Dendritic cell treated with granulocyte-macrophage colony-stimulating factor and Interleukin-4, amounts not matched to agents 40 ng/mL and 50 ng/mL, for 4 days (primary cell): Measurements from ENCODE around the gene NCOR1.

Experiments
- H3K27ac Mint-ChIP-seq: one replicate; pipeline ENCODE4 v1.8.0; 2022; ENCODE audit warnings: mild to moderate bottlenecking, mixed read lengths
- H3K27me3 Mint-ChIP-seq: one replicate; pipeline ENCODE4 v1.8.0; 2022; ENCODE audit warnings: mild to moderate bottlenecking, mixed read lengths
- H3K36me3 Mint-ChIP-seq: one replicate; pipeline ENCODE4 v1.8.0; 2022; ENCODE audit warnings: low read depth, mixed read lengths
- H3K4me1 Mint-ChIP-seq: one replicate; pipeline ENCODE4 v1.8.0; 2022; ENCODE audit warnings: low read depth, mixed read lengths
- H3K4me3 Mint-ChIP-seq: one replicate; pipeline ENCODE4 v1.8.0; 2022; ENCODE audit warnings: mild to moderate bottlenecking, moderate library complexity, mixed read lengths
- H3K9me3 Mint-ChIP-seq: one replicate; pipeline ENCODE4 v1.8.0; 2022; ENCODE audit warnings: mixed read lengths
- intact Hi-C: fragments of 100-400 bp; cut with micrococcal nuclease; formaldehyde crosslinking; loops from one replicate; pipeline ENCODE4 v1.15.0; 2022

The NCOR1 gene

DNA sequence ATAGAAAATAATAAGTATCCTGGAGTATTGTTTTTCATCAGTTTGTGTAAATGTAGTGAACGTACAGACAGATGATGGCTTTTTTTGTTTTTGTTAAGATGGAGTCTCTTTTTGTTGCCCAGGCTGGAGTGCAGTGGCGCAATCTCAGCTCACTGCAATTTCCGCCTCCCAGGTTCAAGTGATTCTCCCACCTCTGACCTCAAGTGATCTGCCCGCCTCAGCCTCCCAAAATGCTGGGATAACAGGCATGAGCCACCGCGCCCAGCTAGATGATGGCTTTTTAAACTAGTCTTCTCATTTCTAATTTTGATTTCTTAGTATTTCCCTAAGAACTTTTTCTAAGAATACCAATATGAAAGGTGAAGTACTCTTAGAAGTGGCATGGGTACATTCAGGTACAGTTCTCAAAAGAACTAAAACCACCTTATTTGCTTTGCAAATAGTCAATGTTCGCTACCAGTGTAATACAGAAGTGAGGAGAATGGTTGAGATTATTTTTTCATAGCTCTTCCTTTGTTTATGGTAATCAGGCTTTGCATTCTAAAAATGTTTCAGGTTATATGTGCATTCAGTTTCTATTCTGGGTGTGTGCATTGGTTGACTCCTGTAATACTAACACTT is 181.5 kb downstream of the NCOR1 start:
- H3K9me3 Mint-ChIP-seq, result no peaks in the 10 kb centered on the region
- H3K4me3 Mint-ChIP-seq, result no peak overlapping the region
- peaks cover 21% of the 10 kb centered on the region for H3K4me1 Mint-ChIP-seq
- H3K36me3 Mint-ChIP-seq, result peaks cover 82% of the 10 kb centered on the region
- intact Hi-C loops, result no loop called here
- no peaks in the 10 kb centered on the region for H3K27me3 Mint-ChIP-seq
- H3K27ac Mint-ChIP-seq, result no peak overlapping the region

DNA sequence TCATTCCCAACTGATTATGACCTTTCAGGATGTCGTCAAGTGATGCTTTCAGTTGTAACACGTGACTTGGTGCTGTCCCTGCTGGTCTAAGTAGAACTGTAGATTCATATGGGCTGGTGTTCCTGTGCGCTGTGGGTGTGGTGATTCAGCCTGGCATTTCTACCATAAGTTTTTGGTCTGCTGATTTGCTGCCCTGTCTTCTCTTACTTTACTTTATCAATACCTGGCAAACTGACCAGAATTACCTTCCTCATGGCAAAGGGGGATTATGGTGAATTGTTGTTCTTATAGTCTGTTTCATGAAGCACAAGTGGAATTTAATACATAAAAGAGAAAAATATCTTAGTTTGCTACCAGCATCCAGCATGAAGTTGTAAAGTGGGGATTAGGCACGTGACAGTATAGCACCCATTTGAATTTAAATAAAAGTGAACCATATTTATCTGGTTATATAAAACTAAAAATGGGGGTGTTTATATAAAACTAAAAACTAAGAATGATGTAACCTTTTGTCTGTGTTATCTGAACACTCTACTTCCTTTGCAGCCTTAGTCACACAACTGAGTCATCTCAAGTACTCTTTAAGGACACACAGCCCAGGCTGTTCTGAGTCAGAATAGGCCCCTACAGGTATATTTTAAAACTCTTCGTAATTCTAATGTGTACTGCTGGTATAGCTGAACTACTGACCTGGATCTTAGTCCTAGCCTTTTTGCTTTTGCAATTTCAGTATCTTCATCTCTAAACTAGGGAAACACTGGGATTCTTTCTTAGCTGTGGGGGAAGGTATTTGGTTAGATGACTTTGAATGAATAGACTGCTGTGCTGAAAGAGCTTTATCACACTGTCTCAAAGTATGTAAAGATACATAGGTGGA is 187.4 kb downstream of the NCOR1 start:
- intact Hi-C loops, result no loop called here
- H3K9me3 Mint-ChIP-seq, result no peaks in the 10 kb centered on the region
- H3K4me1 Mint-ChIP-seq, result no peaks in the 10 kb centered on the region
- H3K27me3 Mint-ChIP-seq, result no peaks in the 10 kb centered on the region
- H3K4me3 Mint-ChIP-seq, result no peak overlapping the region
- peaks cover 90% of the 10 kb centered on the region for H3K36me3 Mint-ChIP-seq
- H3K27ac Mint-ChIP-seq, result no peak overlapping the region

DNA sequence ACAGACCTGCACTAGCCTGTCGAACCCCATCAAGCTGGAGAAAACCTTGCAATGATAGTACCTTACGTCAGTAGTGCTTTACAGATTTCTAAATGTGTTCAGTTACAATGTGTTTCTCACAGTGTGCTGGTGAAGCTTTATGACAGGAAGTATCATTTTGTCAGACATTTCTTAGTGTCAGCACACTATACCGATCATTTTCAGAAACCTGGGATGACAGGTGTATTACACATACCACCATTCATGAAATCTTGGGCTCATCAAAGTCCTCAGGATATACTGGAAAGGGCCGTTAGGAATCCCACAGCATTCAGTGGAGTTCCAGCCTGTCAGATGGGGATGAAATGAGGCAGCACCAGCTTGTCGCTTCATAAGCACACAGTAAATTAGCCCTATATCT is 188.4 kb downstream of the NCOR1 start:
- peaks cover 85% of the 10 kb centered on the region for H3K36me3 Mint-ChIP-seq
- no peaks in the 10 kb centered on the region for H3K4me1 Mint-ChIP-seq
- no peak overlapping the region for H3K4me3 Mint-ChIP-seq

DNA sequence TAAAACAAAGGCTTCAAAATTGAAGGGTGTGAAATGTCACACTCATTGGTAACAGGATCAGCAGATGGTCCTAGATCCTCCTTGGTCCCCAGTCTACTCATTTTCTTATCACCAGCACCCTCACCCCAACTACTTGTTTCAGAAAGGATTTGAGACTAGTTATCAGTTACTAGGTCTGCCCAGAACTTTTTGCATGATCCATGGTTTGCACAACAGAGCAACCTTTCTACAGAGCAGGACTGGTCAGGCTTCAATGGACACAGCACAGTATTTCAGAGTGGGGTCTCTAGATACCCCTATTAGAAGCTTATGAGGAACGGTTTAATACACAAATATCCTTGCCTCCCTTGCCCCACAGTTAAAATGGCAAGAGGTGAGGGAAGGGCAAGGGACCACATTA is 190.1 kb downstream of the NCOR1 start:
- no peak overlapping the region for H3K27ac Mint-ChIP-seq
- no peaks in the 10 kb centered on the region for H3K27me3 Mint-ChIP-seq
- no peak overlapping the region for H3K4me3 Mint-ChIP-seq
- intact Hi-C loops, result no loop called here
- H3K9me3 Mint-ChIP-seq, result no peaks in the 10 kb centered on the region
- peaks cover 92% of the 10 kb centered on the region for H3K36me3 Mint-ChIP-seq
- H3K4me1 Mint-ChIP-seq, result no peaks in the 10 kb centered on the region

More for the DNA sequence above, 188.4 kb downstream of the NCOR1 start:
- intact Hi-C loops, result no loop called here
- no peaks in the 10 kb centered on the region for H3K9me3 Mint-ChIP-seq
- no peak overlapping the region for H3K27ac Mint-ChIP-seq
- no peaks in the 10 kb centered on the region for H3K27me3 Mint-ChIP-seq

DNA sequence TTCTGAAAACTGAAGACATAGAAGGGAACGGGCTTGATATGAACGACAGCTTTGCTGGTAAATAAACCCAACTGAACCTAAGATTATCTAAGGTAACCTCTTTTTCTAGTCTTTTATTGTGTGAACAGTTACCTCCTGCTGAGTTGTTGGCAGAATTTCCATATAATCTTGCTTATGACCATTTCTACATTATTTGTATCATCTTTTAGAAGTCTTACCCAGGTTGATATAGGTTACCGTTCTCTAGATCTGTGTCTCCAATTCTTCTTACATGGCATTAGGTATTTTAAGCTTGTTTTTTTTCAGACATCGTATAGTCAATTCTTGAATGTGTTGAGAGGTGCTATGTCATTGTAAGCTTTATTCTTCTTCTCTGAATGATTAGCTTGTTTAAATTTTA is 191.5 kb downstream of the NCOR1 start:
- Mint-ChIP-seq H3K36me3 (peaks cover 86% of the 10 kb centered on the region), H3K27me3 (no peaks in the 10 kb centered on the region), H3K9me3 (no peaks in the 10 kb centered on the region), H3K4me1 (no peaks in the 10 kb centered on the region), H3K4me3 (no peak overlapping the region), H3K27ac (no peak overlapping the region)
- intact Hi-C loops, result no loop called here

DNA sequence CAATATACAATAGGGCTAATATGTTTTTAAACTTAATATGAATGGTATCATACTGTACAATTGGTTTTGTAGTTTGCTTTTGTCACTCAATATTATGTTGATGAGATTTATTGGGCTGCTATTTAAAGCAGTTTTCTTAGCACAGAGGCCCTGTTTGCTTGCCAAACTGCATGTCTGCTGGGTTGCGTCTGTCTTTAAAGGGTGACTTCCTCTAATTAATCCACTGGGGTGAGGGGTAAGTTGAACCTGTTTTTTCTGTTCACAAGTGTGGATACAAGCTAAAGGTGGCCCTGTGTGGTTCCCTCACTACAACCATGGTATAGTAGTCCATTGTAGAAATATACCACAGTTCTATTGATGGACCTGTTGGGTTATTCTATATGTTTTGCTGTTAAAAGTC is 196.0 kb downstream of the NCOR1 start:
- Mint-ChIP-seq H3K4me1 (no peaks in the 10 kb centered on the region), H3K4me3 (no peak overlapping the region), H3K27ac (no peak overlapping the region), H3K9me3 (no peaks in the 10 kb centered on the region), H3K36me3 (peaks cover 82% of the 10 kb centered on the region), H3K27me3 (no peaks in the 10 kb centered on the region)
- intact Hi-C loops, result no loop called here

DNA sequence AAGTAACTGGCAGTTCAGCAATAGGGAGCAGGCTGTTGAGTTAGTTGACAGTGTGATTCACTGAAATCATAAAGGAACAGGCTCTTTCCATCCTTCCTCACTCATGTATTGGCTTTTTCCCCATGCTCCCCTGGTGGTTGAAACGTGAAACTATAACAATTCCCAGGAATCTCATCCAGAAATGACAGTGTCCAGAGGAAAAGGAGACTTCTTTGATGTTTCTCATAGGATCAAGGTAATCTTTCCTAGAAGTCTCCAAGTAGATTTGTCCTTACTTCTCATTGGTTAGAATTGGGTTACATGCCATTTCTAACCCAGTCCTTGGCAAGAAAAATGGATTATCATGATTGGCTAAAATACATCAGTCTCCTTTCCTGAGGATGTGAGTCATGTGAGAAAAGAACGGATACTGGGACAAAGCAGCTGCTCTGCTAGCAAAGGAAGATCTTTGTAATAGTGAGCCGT is 201.4 kb downstream of the NCOR1 start:
- intact Hi-C loops, result no loop called here
- Mint-ChIP-seq H3K4me1 (no peaks in the 10 kb centered on the region), H3K27ac (no peak overlapping the region), H3K9me3 (no peaks in the 10 kb centered on the region), H3K4me3 (no peak overlapping the region), H3K27me3 (no peaks in the 10 kb centered on the region), H3K36me3 (peaks cover 83% of the 10 kb centered on the region)

DNA sequence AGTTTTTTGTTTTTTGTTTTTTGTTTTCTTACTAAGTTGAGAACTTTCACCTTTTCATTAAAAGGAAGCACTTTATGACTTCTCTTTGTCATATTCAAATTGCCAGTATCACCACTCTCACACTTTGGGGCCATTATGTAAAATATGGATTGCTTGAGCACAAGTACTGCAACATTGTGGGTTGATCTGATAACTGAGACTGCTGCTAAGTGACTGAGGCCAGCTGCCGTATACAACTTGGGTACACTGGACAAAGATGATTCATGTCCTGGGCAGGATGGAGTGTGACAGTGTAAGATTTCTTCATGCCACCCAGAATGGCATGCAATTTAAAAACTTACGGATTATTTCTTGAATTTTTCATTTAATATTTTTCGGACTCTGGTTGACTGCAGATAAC is 207.9 kb downstream of the NCOR1 start:
- H3K4me1 Mint-ChIP-seq, result no peaks in the 10 kb centered on the region
- intact Hi-C loops, result no loop called here
- H3K27me3 Mint-ChIP-seq, result no peaks in the 10 kb centered on the region
- no peak overlapping the region for H3K27ac Mint-ChIP-seq
- H3K36me3 Mint-ChIP-seq, result peaks cover 92% of the 10 kb centered on the region
- no peaks in the 10 kb centered on the region for H3K9me3 Mint-ChIP-seq
- H3K4me3 Mint-ChIP-seq, result no peak overlapping the region

DNA sequence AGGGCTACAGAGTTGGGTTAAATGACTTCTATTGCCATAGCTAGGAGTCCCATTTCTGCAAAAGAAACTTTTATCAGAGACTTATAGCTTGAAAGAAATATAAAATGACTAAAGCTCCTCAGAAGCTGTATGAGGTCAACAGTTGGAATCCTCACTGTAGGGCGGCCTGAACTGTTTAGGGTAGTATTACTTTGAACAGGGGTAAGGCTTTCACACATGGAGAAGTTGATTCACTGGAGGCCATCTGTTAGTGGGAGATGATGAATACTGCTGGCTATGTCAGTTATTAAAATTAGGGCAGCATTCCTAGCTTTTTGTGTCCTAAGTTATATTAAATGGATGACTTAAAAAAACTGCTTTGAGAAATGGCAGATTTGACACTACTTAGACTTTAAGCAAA is 209.7 kb downstream of the NCOR1 start:
- no peak overlapping the region for H3K4me3 Mint-ChIP-seq
- no peaks in the 10 kb centered on the region for H3K27me3 Mint-ChIP-seq
- intact Hi-C loops, result no loop called here
- H3K9me3 Mint-ChIP-seq, result no peaks in the 10 kb centered on the region
- no peak overlapping the region for H3K27ac Mint-ChIP-seq
- H3K4me1 Mint-ChIP-seq, result peaks cover 17% of the 10 kb centered on the region
- peaks cover 92% of the 10 kb centered on the region for H3K36me3 Mint-ChIP-seq

DNA sequence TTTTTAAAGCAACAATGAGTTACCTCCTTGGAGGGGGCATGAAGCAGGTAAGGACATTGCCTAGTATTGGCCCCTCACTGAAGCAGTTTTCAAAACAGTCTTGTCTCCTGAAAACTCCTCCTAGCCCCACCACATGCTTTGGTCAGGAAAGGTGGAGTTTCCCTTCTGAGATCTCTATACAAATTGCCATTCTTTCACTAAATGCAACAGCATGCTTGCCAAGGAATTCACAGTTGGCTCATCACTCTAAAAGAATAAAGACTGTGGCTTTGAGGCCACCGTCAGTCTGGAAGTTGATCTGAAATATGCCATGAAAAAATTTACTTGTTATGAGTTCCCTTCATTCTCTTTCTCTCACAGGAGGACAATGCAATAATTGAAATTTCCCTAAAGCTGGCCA is 211.5 kb downstream of the NCOR1 start:
- peaks cover 98% of the 10 kb centered on the region for H3K36me3 Mint-ChIP-seq
- peaks cover 24% of the 10 kb centered on the region for H3K4me1 Mint-ChIP-seq
- H3K4me3 Mint-ChIP-seq, result no peak overlapping the region
- H3K27ac Mint-ChIP-seq, result no peak overlapping the region
- H3K27me3 Mint-ChIP-seq, result no peaks in the 10 kb centered on the region
- no peaks in the 10 kb centered on the region for H3K9me3 Mint-ChIP-seq
- intact Hi-C loops, result no loop called here

DNA sequence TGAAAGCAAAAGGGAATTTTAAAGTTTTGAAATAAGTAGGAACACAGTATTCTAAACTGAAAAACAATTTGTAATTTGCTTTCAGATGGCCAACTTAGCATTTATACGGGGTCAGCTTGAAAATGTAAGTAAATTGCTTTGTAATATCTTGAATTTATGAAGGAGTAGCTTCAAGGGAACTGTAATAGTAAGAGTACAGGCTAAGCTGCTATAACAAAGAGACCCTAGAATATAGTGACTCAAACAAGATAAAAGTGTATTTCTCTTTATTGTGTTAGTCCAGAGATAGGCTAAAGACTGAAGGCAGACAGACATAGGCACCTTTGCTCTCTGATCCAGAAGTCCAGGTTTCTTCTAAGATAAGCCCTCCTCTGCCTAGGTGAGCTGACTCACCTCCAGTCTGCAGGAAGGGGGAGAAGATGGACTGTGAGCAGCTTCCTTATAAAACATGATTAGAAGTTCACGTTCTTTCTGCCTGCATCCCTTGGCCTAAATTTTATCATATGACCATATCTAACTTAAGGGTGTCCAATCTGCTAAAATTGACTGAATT is 212.6 kb downstream of the NCOR1 start:
- Mint-ChIP-seq H3K4me3 (no peak overlapping the region), H3K36me3 (peaks cover 87% of the 10 kb centered on the region), H3K4me1 (peaks cover 24% of the 10 kb centered on the region), H3K27ac (no peak overlapping the region), H3K9me3 (no peaks in the 10 kb centered on the region), H3K27me3 (no peaks in the 10 kb centered on the region)
- intact Hi-C loops, result no loop called here

DNA sequence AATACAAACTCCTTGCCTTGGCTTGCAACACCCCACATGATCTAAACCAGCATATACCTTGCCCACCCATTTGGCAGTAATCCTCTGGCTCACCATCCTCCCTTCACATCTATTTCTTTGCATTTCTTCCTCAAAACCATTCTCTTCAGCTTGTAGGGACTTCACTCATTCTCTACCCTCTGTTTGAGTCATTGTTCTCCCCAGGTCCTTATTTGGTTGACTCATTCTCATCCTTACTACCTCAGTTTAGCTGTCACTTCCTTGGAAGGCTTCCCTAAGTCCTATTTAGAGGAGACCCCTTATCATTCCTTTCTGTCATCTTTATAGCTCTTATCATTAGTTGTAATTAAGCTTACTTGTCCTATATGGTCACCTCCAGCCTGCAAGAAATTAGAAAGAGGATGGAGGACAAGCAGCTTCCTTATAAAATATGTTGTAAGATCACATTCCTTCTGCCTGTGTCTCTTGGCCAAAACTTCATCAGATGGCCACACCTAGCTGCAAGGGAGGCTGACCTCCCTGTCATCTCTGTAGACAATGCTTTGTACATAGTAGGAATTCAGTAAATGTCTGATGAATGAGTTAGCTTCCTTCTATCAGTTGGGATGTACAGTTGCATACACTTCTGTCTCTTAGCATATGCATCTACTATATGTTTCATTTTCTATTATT is 214.0 kb downstream of the NCOR1 start:
- Mint-ChIP-seq H3K9me3 (no peaks in the 10 kb centered on the region), H3K4me3 (peak overlapping the region; percentile 93), H3K36me3 (peaks cover 83% of the 10 kb centered on the region), H3K27ac (peak overlapping the region; percentile 92), H3K4me1 (peaks cover 35% of the 10 kb centered on the region), H3K27me3 (no peaks in the 10 kb centered on the region)
- intact Hi-C loops, result no loop called here

DNA sequence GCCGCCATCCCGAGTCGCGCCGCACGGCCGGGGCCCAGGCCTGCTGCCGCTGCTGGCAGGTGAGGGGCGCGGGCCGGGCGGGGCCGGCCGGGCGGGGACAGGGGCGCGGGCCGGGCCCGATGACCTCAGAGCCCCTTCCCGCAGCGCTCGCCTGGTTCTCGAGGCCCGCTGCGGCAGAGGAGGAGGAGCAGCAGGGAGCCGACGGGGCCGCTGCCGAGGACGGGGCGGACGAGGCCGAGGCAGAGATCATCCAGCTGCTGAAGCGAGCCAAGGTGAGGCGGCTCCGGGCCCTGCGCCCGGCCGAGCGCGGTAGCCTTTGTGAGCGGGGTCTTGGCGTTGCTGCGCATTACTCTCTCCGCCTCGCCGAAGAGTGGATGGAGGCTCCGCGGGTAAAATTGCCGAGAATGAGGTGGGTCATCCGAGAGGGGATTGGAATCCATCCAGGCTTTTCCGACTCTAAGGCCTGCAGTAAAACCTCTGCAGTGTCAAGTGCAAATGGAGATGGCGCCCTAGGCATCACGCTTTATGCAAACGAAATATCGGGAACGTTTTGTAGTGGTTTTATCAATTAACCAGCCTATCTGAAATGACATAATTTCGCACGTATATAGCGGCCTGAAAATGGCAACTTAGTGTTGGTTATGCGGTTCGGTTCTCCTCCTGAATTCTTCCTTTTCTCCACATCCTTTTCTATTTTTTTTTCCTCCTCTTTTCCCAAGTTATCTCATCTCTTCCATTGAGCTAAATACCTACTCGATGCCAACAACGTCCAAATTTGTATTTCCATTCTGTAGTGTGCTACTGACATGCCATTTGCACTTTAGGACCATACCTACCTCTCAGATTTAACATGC is 215.1 kb downstream of the NCOR1 start:
- no peaks in the 10 kb centered on the region for H3K9me3 Mint-ChIP-seq

More for the DNA sequence above, 215.1 kb downstream of the NCOR1 start:
- Mint-ChIP-seq H3K36me3 (peaks cover 80% of the 10 kb centered on the region), H3K27ac (peak overlapping the region; percentile 92), H3K4me3 (peak overlapping the region; percentile 93), H3K4me1 (peaks cover 44% of the 10 kb centered on the region), H3K27me3 (no peaks in the 10 kb centered on the region)
- intact Hi-C loops, result loop anchor here (2.0 to 5.0 kb wide), 3 partner anchors 53 to 738 kb away; no protein-coding TSS in a partner anchor
